Astrocyte (in vitro differentiated cells and primary cell): ENCODE data around the gene MRPL41. TPM values are rescaled to one million over a fixed set of nuclear protein-coding genes. Genes with fewer than 3 reads are reported as not detected.
"Not testable (repeated sequence)": the region's sequence is repeated elsewhere in the genome, so short reads cannot be mapped to it uniquely, and the experiment has no call there.

ENCODE experiments used
- DNase-seq: peaks from one replicate; pipeline ENCODE4 v3.0.0-alpha.2; 2010; ENCODE audit warnings: low read depth
- FAIRE-seq: peaks from 2 replicates; lab custom pipeline; 2011; peaks lifted over from hg19 to GRCh38; lab: Jason Lieb, UNC
- H2AFZ ChIP-seq: 2 replicates; pipeline ENCODE4 v1.6.0; 2012; ENCODE audit warnings: low read depth, low read length, inconsistent platforms
- H3K27ac ChIP-seq: 2 replicates; pipeline ENCODE4 v1.5.1; 2011; ENCODE audit warnings: low read depth, low read length, inconsistent platforms
- H3K27me3 ChIP-seq: 2 replicates; pipeline ENCODE4 v1.6.0; 2011; ENCODE audit warnings: low read length, inconsistent platforms; ENCODE audit not compliant: insufficient read depth
- H3K36me3 ChIP-seq: 2 replicates; pipeline ENCODE4 v1.5.1; 2011; ENCODE audit warnings: low read length, inconsistent platforms; ENCODE audit not compliant: insufficient read depth
- H3K4me1 ChIP-seq: 2 replicates; pipeline ENCODE4 v1.5.1; 2011; ENCODE audit warnings: low read length, inconsistent platforms; ENCODE audit not compliant: insufficient read depth
- H3K4me2 ChIP-seq: 2 replicates; pipeline ENCODE4 v1.6.0; 2012; ENCODE audit warnings: low read length, inconsistent platforms
- H3K4me3 ChIP-seq: 2 replicates; pipeline ENCODE4 v1.5.1; 2011; ENCODE audit warnings: low read depth, mild to moderate bottlenecking, low read length, inconsistent platforms; ENCODE audit not compliant: insufficient read depth
- H3K79me2 ChIP-seq: 2 replicates; pipeline ENCODE4 v1.6.0; 2012; ENCODE audit warnings: mild to moderate bottlenecking, low read length, inconsistent platforms; ENCODE audit not compliant: insufficient read depth
- H3K9ac ChIP-seq: 2 replicates; pipeline ENCODE4 v1.6.0; 2012; ENCODE audit warnings: mild to moderate bottlenecking, low read length, inconsistent platforms
- H3K9me3 ChIP-seq: 2 replicates; pipeline ENCODE4 v1.5.1; 2012; ENCODE audit warnings: low read depth, mild to moderate bottlenecking, low read length, inconsistent platforms; ENCODE audit not compliant: insufficient read depth
- H4K20me1 ChIP-seq: 2 replicates; pipeline ENCODE4 v1.6.0; 2012; ENCODE audit warnings: low read length, inconsistent platforms; ENCODE audit not compliant: insufficient read depth
- H3K27ac Mint-ChIP-seq: one replicate; pipeline ENCODE4 v1.8.0; 2021; ENCODE audit warnings: mild to moderate bottlenecking, mixed read lengths; ENCODE audit not compliant: unreplicated experiment
- H3K27me3 Mint-ChIP-seq: one replicate; pipeline ENCODE4 v1.8.0; 2021; ENCODE audit warnings: low read depth, mixed read lengths; ENCODE audit not compliant: unreplicated experiment
- H3K36me3 Mint-ChIP-seq: one replicate; pipeline ENCODE4 v1.8.0; 2021; ENCODE audit warnings: low read depth, mixed read lengths; ENCODE audit not compliant: unreplicated experiment
- H3K4me1 Mint-ChIP-seq: one replicate; pipeline ENCODE4 v1.8.0; 2021; ENCODE audit warnings: low read depth, mixed read lengths; ENCODE audit not compliant: unreplicated experiment
- H3K4me3 Mint-ChIP-seq: one replicate; pipeline ENCODE4 v1.8.0; 2021; ENCODE audit warnings: mild to moderate bottlenecking, moderate library complexity, mixed read lengths; ENCODE audit not compliant: unreplicated experiment
- H3K9me3 Mint-ChIP-seq: one replicate; pipeline ENCODE4 v1.8.0; 2021; ENCODE audit warnings: mild to moderate bottlenecking, mixed read lengths; ENCODE audit not compliant: unreplicated experiment
- CTCF ChIP-seq: IDR thresholded peaks from 2 replicates; pipeline ENCODE4 v1.5.1; 2011; ENCODE audit warnings: low read depth, mild to moderate bottlenecking, inconsistent platforms, low read length, moderate library complexity; ENCODE audit not compliant: insufficient read depth
- EZH2 ChIP-seq: IDR thresholded peaks from 2 replicates; pipeline ENCODE4 v1.6.1; 2012; ENCODE audit warnings: mild to moderate bottlenecking, low read length, inconsistent platforms; ENCODE audit not compliant: insufficient read depth
- total RNA-seq: library from RNA; stranded (reverse); gene quantifications from 2 replicates; pipeline ENCODE4 v1.2.1, GENCODE V29; 2021

The MRPL41 gene
- total RNA-seq, 1 donor from 2014 or later: 58.6 TPM

GRCh38 chr9:137564134-137564533, 12.5 kb downstream of the MRPL41 start:
- no peak for TF ChIP-seq CTCF
- TF ChIP-seq EZH2: no peak
- Histone ChIP-seq H3K27me3 (no peaks in the 10 kb centered on the region), H3K9me3 (no peaks in the 10 kb centered on the region), H3K9ac (no peak overlapping the region), H3K27ac (no peak overlapping the region), H3K4me1 (no peaks in the 10 kb centered on the region), H3K4me2 (no peak overlapping the region), H4K20me1 (peaks cover 18% of the 10 kb centered on the region), H3K4me3 (no peak overlapping the region), H3K79me2 (no peaks in the 10 kb centered on the region), H2AFZ (no peak overlapping the region), H3K36me3 (peaks cover 17% of the 10 kb centered on the region)
- Mint-ChIP-seq H3K36me3 (peaks cover 14% of the 10 kb centered on the region), H3K9me3 (no peaks in the 10 kb centered on the region), H3K27ac (no peak overlapping the region), H3K4me3 (peak overlapping the region; percentile 64), H3K27me3 (no peaks in the 10 kb centered on the region), H3K4me1 (peaks cover 9% of the 10 kb centered on the region)
- DNase-seq (no peak), FAIRE-seq (no peak)

- Mint-ChIP-seq H3K36me3 (peaks cover 14% of the 10 kb centered on the region), H3K9me3 (no peaks in the 10 kb centered on the region), H3K27ac (no peak overlapping the region), H3K27me3 (no peaks in the 10 kb centered on the region), H3K4me3 (no peak overlapping the region), H3K4me1 (peaks cover 7% of the 10 kb centered on the region)
- no peak overlapping the region for H2AFZ ChIP-seq
- no peak overlapping the region for H3K9ac ChIP-seq
- peaks cover 1% of the 10 kb centered on the region for H3K79me2 ChIP-seq
- H3K4me3 ChIP-seq: no peak overlapping the region
- no peak for FAIRE-seq
- no peak for DNase-seq
- peaks cover 18% of the 10 kb centered on the region for H4K20me1 ChIP-seq
- H3K27me3 ChIP-seq: no peaks in the 10 kb centered on the region
- H3K4me1 ChIP-seq: no peaks in the 10 kb centered on the region
- no peak overlapping the region for H3K4me2 ChIP-seq
- TF ChIP-seq CTCF (no peak), EZH2 (no peak)
- H3K9me3 ChIP-seq: no peaks in the 10 kb centered on the region
- peaks cover 16% of the 10 kb centered on the region for H3K36me3 ChIP-seq
- no peak overlapping the region for H3K27ac ChIP-seq
These were observed 13.2 kb downstream of the MRPL41 start for GRCh38 chr9:137564817-137565411.

- H3K27me3 ChIP-seq, H3K27me3 Mint-ChIP-seq, H3K4me1 ChIP-seq, FAIRE-seq, H3K9ac ChIP-seq, H2AFZ ChIP-seq, H3K4me1 Mint-ChIP-seq, H3K4me3 Mint-ChIP-seq, H3K4me2 ChIP-seq, DNase-seq, H3K27ac ChIP-seq, H3K4me3 ChIP-seq, H3K9me3 ChIP-seq, H3K9me3 Mint-ChIP-seq: not testable (repeated sequence)
- Histone ChIP-seq H3K36me3 (peaks cover 18% of the 10 kb centered on the region), H3K79me2 (peaks cover 23% of the 10 kb centered on the region), H4K20me1 (peaks cover 24% of the 10 kb centered on the region)
- H3K27ac Mint-ChIP-seq: peak overlapping the region; percentile 47
- peaks cover 22% of the 10 kb centered on the region for H3K36me3 Mint-ChIP-seq
These were observed 16.8 kb downstream of the MRPL41 start for GRCh38 chr9:137568445-137568844.
